ENCODE measurements around the gene VPS54.

- TF ChIP-seq REST (IDR thresholded peaks at IDR 0.05; ENCODE audit: insufficient read depth in 1 of 2, low read depth in 2 of 2, low read length in 2 of 2) (no peak), TAF1 (IDR thresholded peaks at IDR 0.05; ENCODE audit: borderline replicate concordance, insufficient read depth, low read length) (no peak)
These were observed 168.6 kb downstream of the VPS54 start for GRCh38 chr2:63850649-63851048.
